Sigmoid colon (tissue), 4 donors: ENCODE results near the gene DAPK2.

Experiments
- CTCF ChIP-seq, 4 experiments: fragments of 450-650 bp in 3 of 4; fragments of 200-600 bp in 1 of 4; IDR thresholded peaks; one replicate each; pipeline ENCODE4 v1.5.1; 2016 to 2019; ENCODE audit warnings: antibody characterized with exemption in 4 of 4, mild to moderate bottlenecking in 3 of 4, moderate library complexity in 2 of 4
- EP300 ChIP-seq, 4 donors: sonication (generic); formaldehyde crosslinking; IDR thresholded peaks; one replicate each; pipeline ENCODE4 v1.6.1; 2017; ENCODE audit warnings: antibody characterized with exemption in 4 of 4
- POLR2A ChIP-seq, 2 donors: fragments of 450-650 bp; IDR thresholded peaks; one replicate each; pipeline ENCODE4 v1.6.1; 2016; ENCODE audit warnings: antibody characterized with exemption in 2 of 2, mild to moderate bottlenecking in 2 of 2, moderate library complexity in 2 of 2
- POLR2AphosphoS5 ChIP-seq, 4 donors: sonication (generic); formaldehyde crosslinking; IDR thresholded peaks; one replicate each; pipeline ENCODE4 v1.6.1; 2017; ENCODE audit warnings: antibody characterized with exemption in 4 of 4

- TF ChIP-seq CTCF (IDR thresholded peaks at IDR 0.05) = no peak
- no peak for TF ChIP-seq POLR2AphosphoS5 (IDR thresholded peaks at IDR 0.05)
- no peak for TF ChIP-seq POLR2A (IDR thresholded peaks at IDR 0.05)
- no peak for TF ChIP-seq EP300 (IDR thresholded peaks at IDR 0.05)
Observed at GRCh38 chr15:63915209-63915872, 130.9 kb downstream of the DAPK2 start.
